GM21528 (cell line): ENCODE measurements around the gene TANGO6.

Experiments used
- ATAC-seq: cut with Tn5 transposase; IDR thresholded peaks from one replicate; pipeline ENCODE4 v1.9.1; 2021; ENCODE audit warnings: mild to moderate bottlenecking, moderate library complexity; ENCODE audit not compliant: unreplicated experiment, low FRiP score

TANGO6 gene

GRCh38 chr16:68860978-68861892 lies 17.9 kb downstream of the TANGO6 start:
- ATAC-seq, result no peak

- no peak for ATAC-seq
Observed at GRCh38 chr16:68866933-68867332, 23.6 kb downstream of the TANGO6 start.

- ATAC-seq, result no peak
Observed at GRCh38 chr16:68869492-68870088, 26.3 kb downstream of the TANGO6 start.

- no peak for ATAC-seq
Observed at GRCh38 chr16:68873635-68874471, 30.5 kb downstream of the TANGO6 start.

GRCh38 chr16:68875871-68876270 lies 32.5 kb downstream of the TANGO6 start:
- no peak for ATAC-seq

- ATAC-seq, result no peak
Observed at GRCh38 chr16:68883685-68884084, 40.4 kb downstream of the TANGO6 start.

GRCh38 chr16:68884401-68884800 lies 41.1 kb downstream of the TANGO6 start:
- no peak for ATAC-seq

GRCh38 chr16:68884861-68885720 lies 41.8 kb downstream of the TANGO6 start:
- ATAC-seq, result no peak

- no peak for ATAC-seq
Observed at GRCh38 chr16:68887107-68887506, 43.8 kb downstream of the TANGO6 start.

GRCh38 chr16:68889508-68890150 lies 46.3 kb downstream of the TANGO6 start:
- ATAC-seq, result no peak

- no peak for ATAC-seq
Observed at GRCh38 chr16:68892214-68892613, 48.9 kb downstream of the TANGO6 start.

- ATAC-seq, result no peak
Observed at GRCh38 chr16:68892898-68893297, 49.6 kb downstream of the TANGO6 start.

- ATAC-seq, result no peak
Observed at GRCh38 chr16:68893710-68894705, 50.7 kb downstream of the TANGO6 start.

GRCh38 chr16:68894714-68895113 lies 51.4 kb downstream of the TANGO6 start:
- ATAC-seq, result no peak

- ATAC-seq, result no peak
Observed at GRCh38 chr16:68898026-68898425, 54.7 kb downstream of the TANGO6 start.

GRCh38 chr16:68900009-68900408 lies 56.7 kb downstream of the TANGO6 start:
- ATAC-seq, result no peak

- no peak for ATAC-seq
Observed at GRCh38 chr16:68902003-68902968, 59.0 kb downstream of the TANGO6 start.
